ENCODE measurements around the gene BCL11A. TPM values are rescaled to one million over a fixed set of nuclear protein-coding genes. Genes with fewer than 3 reads are reported as not detected.

The BCL11A gene
- total and polyA plus RNA-seq, 2 experiments from 2014 or later = 57.5 to 77.6 TPM

- DNase-seq (ENCODE audit: low spot score) (no peak), ATAC-seq (no peak)
- Histone ChIP-seq H3K4me3 (no peak overlapping the region), H3F3A (replicated peaks; ENCODE audit: low read depth) (no peaks in the 10 kb centered on the region), H3K4me2 (no peak overlapping the region), H3K27me3 (ENCODE audit: insufficient read depth) (no peaks in the 10 kb centered on the region), H3K79me2 (replicated peaks; ENCODE audit: insufficient read depth) (no peaks in the 10 kb centered on the region), H2AFZ (no peak overlapping the region), H3K9me2 (ENCODE audit: insufficient read depth) (peaks cover 17% of the 10 kb centered on the region), H3K27ac (ENCODE audit: low read depth) (no peak overlapping the region), H3K36me3 (ENCODE audit: insufficient read depth) (no peaks in the 10 kb centered on the region), H3K4me1 (ENCODE audit: insufficient read depth) (peaks cover 1% of the 10 kb centered on the region), H4K20me1 (replicated peaks; ENCODE audit: insufficient read depth) (no peaks in the 10 kb centered on the region)
- H3K27ac Mint-ChIP-seq = no peak overlapping the region
- H3K4me1 Mint-ChIP-seq = peaks cover 6% of the 10 kb centered on the region
- peaks cover 2% of the 10 kb centered on the region for H3K27me3 Mint-ChIP-seq (ENCODE audit: insufficient read depth, low read depth, poor library complexity)
- no peak overlapping the region for H3K4me3 Mint-ChIP-seq
- H3K36me3 Mint-ChIP-seq (ENCODE audit: low read depth) = peaks cover 7% of the 10 kb centered on the region; the same call in 1 of the 3 replicates
- H3K9me3 Mint-ChIP-seq = peaks cover 18% of the 10 kb centered on the region
- TF ChIP-seq STAT1 (IDR thresholded peaks at IDR 0.05; ENCODE audit: unreplicated experiment) (no peak), ZNF114 (CRISPR knock-in tag; IDR thresholded peaks at IDR 0.05) (no peak), EZH2phosphoT487 (IDR thresholded peaks at IDR 0.05; ENCODE audit: unreplicated experiment) (no peak), ZNF331 (CRISPR knock-in tag; IDR thresholded peaks at IDR 0.05; ENCODE audit: low read depth) (no peak), JUNB (IDR thresholded peaks at IDR 0.05; ENCODE audit: unreplicated experiment) (no peak), ETS1 (IDR thresholded peaks at IDR 0.05) (no peak), CREB1 (CRISPR knock-in tag; IDR thresholded peaks at IDR 0.05; ENCODE audit: low read depth) (no peak), NANOG (IDR thresholded peaks at IDR 0.05; ENCODE audit: borderline replicate concordance) (no peak), POLR2AphosphoS5 (IDR thresholded peaks at IDR 0.05; ENCODE audit: low read depth) (no peak), EZH2 (IDR thresholded peaks at IDR 0.05; ENCODE audit: low read depth, unreplicated experiment) (no peak)
- TF ChIP-seq, protein P1, sequence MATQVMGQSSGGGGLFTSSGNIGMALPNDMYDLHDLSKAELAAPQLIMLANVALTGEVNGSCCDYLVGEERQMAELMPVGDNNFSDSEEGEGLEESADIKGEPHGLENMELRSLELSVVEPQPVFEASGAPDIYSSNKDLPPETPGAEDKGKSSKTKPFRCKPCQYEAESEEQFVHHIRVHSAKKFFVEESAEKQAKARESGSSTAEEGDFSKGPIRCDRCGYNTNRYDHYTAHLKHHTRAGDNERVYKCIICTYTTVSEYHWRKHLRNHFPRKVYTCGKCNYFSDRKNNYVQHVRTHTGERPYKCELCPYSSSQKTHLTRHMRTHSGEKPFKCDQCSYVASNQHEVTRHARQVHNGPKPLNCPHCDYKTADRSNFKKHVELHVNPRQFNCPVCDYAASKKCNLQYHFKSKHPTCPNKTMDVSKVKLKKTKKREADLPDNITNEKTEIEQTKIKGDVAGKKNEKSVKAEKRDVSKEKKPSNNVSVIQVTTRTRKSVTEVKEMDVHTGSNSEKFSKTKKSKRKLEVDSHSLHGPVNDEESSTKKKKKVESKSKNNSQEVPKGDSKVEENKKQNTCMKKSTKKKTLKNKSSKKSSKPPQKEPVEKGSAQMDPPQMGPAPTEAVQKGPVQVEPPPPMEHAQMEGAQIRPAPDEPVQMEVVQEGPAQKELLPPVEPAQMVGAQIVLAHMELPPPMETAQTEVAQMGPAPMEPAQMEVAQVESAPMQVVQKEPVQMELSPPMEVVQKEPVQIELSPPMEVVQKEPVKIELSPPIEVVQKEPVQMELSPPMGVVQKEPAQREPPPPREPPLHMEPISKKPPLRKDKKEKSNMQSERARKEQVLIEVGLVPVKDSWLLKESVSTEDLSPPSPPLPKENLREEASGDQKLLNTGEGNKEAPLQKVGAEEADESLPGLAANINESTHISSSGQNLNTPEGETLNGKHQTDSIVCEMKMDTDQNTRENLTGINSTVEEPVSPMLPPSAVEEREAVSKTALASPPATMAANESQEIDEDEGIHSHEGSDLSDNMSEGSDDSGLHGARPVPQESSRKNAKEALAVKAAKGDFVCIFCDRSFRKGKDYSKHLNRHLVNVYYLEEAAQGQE (IDR thresholded peaks at IDR 0.05; ENCODE audit: unreplicated experiment) = no peak
- TF ChIP-seq, protein P2, sequence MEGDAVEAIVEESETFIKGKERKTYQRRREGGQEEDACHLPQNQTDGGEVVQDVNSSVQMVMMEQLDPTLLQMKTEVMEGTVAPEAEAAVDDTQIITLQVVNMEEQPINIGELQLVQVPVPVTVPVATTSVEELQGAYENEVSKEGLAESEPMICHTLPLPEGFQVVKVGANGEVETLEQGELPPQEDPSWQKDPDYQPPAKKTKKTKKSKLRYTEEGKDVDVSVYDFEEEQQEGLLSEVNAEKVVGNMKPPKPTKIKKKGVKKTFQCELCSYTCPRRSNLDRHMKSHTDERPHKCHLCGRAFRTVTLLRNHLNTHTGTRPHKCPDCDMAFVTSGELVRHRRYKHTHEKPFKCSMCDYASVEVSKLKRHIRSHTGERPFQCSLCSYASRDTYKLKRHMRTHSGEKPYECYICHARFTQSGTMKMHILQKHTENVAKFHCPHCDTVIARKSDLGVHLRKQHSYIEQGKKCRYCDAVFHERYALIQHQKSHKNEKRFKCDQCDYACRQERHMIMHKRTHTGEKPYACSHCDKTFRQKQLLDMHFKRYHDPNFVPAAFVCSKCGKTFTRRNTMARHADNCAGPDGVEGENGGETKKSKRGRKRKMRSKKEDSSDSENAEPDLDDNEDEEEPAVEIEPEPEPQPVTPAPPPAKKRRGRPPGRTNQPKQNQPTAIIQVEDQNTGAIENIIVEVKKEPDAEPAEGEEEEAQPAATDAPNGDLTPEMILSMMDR (conservative IDR thresholded peaks at IDR 0.05; ENCODE audit: low read depth in 2 of 2) = no peak
- TF ChIP-seq, protein P3, sequence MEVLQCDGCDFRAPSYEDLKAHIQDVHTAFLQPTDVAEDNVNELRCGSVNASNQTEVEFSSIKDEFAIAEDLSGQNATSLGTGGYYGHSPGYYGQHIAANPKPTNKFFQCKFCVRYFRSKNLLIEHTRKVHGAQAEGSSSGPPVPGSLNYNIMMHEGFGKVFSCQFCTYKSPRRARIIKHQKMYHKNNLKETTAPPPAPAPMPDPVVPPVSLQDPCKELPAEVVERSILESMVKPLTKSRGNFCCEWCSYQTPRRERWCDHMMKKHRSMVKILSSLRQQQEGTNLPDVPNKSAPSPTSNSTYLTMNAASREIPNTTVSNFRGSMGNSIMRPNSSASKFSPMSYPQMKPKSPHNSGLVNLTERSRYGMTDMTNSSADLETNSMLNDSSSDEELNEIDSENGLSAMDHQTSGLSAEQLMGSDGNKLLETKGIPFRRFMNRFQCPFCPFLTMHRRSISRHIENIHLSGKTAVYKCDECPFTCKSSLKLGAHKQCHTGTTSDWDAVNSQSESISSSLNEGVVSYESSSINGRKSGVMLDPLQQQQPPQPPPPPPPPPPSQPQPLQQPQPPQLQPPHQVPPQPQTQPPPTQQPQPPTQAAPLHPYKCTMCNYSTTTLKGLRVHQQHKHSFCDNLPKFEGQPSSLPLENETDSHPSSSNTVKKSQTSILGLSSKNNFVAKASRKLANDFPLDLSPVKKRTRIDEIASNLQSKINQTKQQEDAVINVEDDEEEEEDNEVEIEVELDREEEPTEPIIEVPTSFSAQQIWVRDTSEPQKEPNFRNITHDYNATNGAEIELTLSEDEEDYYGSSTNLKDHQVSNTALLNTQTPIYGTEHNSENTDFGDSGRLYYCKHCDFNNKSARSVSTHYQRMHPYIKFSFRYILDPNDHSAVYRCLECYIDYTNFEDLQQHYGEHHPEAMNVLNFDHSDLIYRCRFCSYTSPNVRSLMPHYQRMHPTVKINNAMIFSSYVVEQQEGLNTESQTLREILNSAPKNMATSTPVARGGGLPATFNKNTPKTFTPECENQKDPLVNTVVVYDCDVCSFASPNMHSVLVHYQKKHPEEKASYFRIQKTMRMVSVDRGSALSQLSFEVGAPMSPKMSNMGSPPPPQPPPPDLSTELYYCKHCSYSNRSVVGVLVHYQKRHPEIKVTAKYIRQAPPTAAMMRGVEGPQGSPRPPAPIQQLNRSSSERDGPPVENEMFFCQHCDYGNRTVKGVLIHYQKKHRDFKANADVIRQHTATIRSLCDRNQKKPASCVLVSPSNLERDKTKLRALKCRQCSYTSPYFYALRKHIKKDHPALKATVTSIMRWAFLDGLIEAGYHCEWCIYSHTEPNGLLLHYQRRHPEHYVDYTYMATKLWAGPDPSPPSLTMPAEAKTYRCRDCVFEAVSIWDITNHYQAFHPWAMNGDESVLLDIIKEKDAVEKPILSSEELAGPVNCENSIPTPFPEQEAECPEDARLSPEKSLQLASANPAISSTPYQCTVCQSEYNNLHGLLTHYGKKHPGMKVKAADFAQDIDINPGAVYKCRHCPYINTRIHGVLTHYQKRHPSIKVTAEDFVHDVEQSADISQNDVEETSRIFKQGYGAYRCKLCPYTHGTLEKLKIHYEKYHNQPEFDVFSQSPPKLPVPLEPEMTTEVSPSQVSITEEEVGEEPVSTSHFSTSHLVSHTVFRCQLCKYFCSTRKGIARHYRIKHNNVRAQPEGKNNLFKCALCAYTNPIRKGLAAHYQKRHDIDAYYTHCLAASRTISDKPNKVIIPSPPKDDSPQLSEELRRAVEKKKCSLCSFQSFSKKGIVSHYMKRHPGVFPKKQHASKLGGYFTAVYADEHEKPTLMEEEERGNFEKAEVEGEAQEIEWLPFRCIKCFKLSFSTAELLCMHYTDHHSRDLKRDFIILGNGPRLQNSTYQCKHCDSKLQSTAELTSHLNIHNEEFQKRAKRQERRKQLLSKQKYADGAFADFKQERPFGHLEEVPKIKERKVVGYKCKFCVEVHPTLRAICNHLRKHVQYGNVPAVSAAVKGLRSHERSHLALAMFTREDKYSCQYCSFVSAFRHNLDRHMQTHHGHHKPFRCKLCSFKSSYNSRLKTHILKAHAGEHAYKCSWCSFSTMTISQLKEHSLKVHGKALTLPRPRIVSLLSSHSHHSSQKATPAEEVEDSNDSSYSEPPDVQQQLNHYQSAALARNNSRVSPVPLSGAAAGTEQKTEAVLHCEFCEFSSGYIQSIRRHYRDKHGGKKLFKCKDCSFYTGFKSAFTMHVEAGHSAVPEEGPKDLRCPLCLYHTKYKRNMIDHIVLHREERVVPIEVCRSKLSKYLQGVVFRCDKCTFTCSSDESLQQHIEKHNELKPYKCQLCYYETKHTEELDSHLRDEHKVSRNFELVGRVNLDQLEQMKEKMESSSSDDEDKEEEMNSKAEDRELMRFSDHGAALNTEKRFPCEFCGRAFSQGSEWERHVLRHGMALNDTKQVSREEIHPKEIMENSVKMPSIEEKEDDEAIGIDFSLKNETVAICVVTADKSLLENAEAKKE (CRISPR knock-in tag; IDR thresholded peaks at IDR 0.05) = no peak
Observed at GRCh38 chr2:60597346-60597745, 43.9 kb upstream of the BCL11A start.

Data from GM23338 (cell line).